ENCODE data around the gene TNRC6B.

- TF ChIP-seq CTCF (IDR thresholded peaks at IDR 0.05) (no peak), EP300 (IDR thresholded peaks at IDR 0.05) (no peak), POLR2A (IDR thresholded peaks at IDR 0.05; ENCODE audit: low read depth) (no peak), POLR2AphosphoS5 (IDR thresholded peaks at IDR 0.05) (no peak)
These were observed 151.7 kb downstream of the TNRC6B start for GRCh38 chr22:40329466-40329865.
